A673 (cell line): ENCODE results near the gene CSNK1D. TPM values are rescaled to one million over a fixed set of nuclear protein-coding genes. Genes with fewer than 3 reads are reported as not detected.

Experiments used
- BruUV-seq: library from RNA; stranded (reverse); fragments of 400-500 nt; replicated peaks from 2 replicates; lab custom pipeline; 2021; lab: Mats Ljungman, UMichigan
- CTCF ChIA-PET: fragments of 300-600 bp; sonication (Branson Sonifier 250); formaldehyde crosslinking; loops from one replicate; lab custom pipeline; 2022; ENCODE audit warnings: antibody characterized with exemption; lab: Charles Lee
- POLR2A ChIA-PET: fragments of 300-600 bp; sonication (Branson Sonifier 250); formaldehyde crosslinking; loops from one replicate; lab custom pipeline; 2022; ENCODE audit warnings: antibody characterized with exemption; ENCODE audit not compliant: low non-redundant PET; lab: Charles Lee
- DNase-seq: peaks from one replicate; pipeline ENCODE4 v3.0.0-alpha.2; 2015; ENCODE audit warnings: low spot score
- H3K27ac ChIP-seq: fragments of 200-600 bp; sonication (generic); 2 replicates; pipeline ENCODE4 v1.5.1; 2016; ENCODE audit warnings: mixed run types, low read depth, mild to moderate bottlenecking, mixed read lengths, antibody characterized with exemption, low read length; ENCODE audit not compliant: poor library complexity, severe bottlenecking
- H3K27me3 ChIP-seq: fragments of 200-600 bp; sonication (generic); replicated peaks from 2 replicates; pipeline ENCODE4 v1.6.1; 2017; ENCODE audit warnings: mixed run types, low read depth, mild to moderate bottlenecking, mixed read lengths, antibody characterized with exemption, low read length; ENCODE audit not compliant: insufficient read depth, poor library complexity
- H3K36me3 ChIP-seq: fragments of 200-600 bp; sonication (generic); 2 replicates; pipeline ENCODE4 v1.6.1; 2016; ENCODE audit warnings: mixed run types, mild to moderate bottlenecking, mixed read lengths, antibody characterized with exemption, low read length; ENCODE audit not compliant: insufficient read depth, poor library complexity, severe bottlenecking
- H3K4me1 ChIP-seq: fragments of 200-600 bp; sonication (generic); 2 replicates; pipeline ENCODE4 v1.6.1; 2017; ENCODE audit warnings: mixed run types, mild to moderate bottlenecking, mixed read lengths, antibody characterized with exemption, low read length; ENCODE audit not compliant: insufficient read depth, poor library complexity, severe bottlenecking
- H3K4me3 ChIP-seq: fragments of 200-600 bp; sonication (generic); 2 replicates; pipeline ENCODE4 v1.5.1; 2016; ENCODE audit warnings: low read depth, mixed run types, mild to moderate bottlenecking, mixed read lengths, low read length; ENCODE audit not compliant: poor library complexity, severe bottlenecking
- H3K9me3 ChIP-seq: fragments of 200-600 bp; sonication (generic); 2 replicates; pipeline ENCODE4 v1.6.1; 2016; ENCODE audit warnings: mixed run types, low read depth, mild to moderate bottlenecking, mixed read lengths, antibody characterized with exemption, low read length; ENCODE audit not compliant: poor library complexity, severe bottlenecking
- CTCF ChIP-seq: fragments of 300-800, 200-600 bp; sonication (generic); conservative IDR thresholded peaks from 2 replicates; pipeline ENCODE4 v1.5.1; 2017; ENCODE audit warnings: low read depth, mild to moderate bottlenecking, antibody characterized with exemption, low read length, moderate library complexity, mixed read lengths
- EZH2 ChIP-seq: fragments of 200-600 bp; sonication (generic); IDR thresholded peaks from 2 replicates; pipeline ENCODE4 v1.6.1; 2017; ENCODE audit warnings: borderline replicate concordance, low read depth, mild to moderate bottlenecking, mixed read lengths, antibody characterized with exemption, low read length; ENCODE audit not compliant: poor library complexity, severe bottlenecking
- intact Hi-C: fragments of 100-400 bp; cut with micrococcal nuclease; formaldehyde crosslinking; loops from one replicate; pipeline ENCODE4 v1.10.0; 2022; ENCODE audit not compliant: unreplicated experiment
- total RNA-seq: library from RNA; stranded (reverse); gene quantifications from 2 replicates; pipeline ENCODE4 v1.2.3, GENCODE V29; 2021

The CSNK1D gene
- total RNA-seq, 1 experiment from 2014 or later = 150 TPM

- Histone ChIP-seq H3K27ac (no peak overlapping the region), H3K9me3 (no peaks in the 10 kb centered on the region)
These were observed 68.4 kb downstream of the CSNK1D start for GRCh38 chr17:82204831-82205719.

GRCh38 chr17:82203920-82204319 is 69.6 kb downstream of the CSNK1D start:
- Histone ChIP-seq H3K9me3 (no peaks in the 10 kb centered on the region), H3K27ac (no peak overlapping the region), H3K27me3 (no peaks in the 10 kb centered on the region), H3K36me3 (no peaks in the 10 kb centered on the region), H3K4me3 (no peak overlapping the region), H3K4me1 (peaks cover 9% of the 10 kb centered on the region)
- ChIA-PET CTCF (interaction anchor here (0.6 kb wide), 1 partner anchor 191 kb away, joined by 3 read pairs; no protein-coding TSS in a partner anchor), POLR2A (no interaction called here)
- TF ChIP-seq EZH2 (no peak), CTCF (no peak)
- BruUV-seq = no TSS peak
- DNase-seq = no peak
- intact Hi-C loops = no loop called here

More at GRCh38 chr17:82204831-82205719, 68.4 kb downstream of the CSNK1D start:
- ChIA-PET POLR2A (no interaction called here), CTCF (interaction anchor here (0.9 to 1.0 kb wide), 3 partner anchors 9 to 220 kb away, joined by 3 read pairs; no protein-coding TSS in a partner anchor)
- no peak for TF ChIP-seq CTCF
- no peak for TF ChIP-seq EZH2
- H3K36me3 ChIP-seq = no peaks in the 10 kb centered on the region
- no TSS peak for BruUV-seq
- H3K4me1 ChIP-seq = peaks cover 9% of the 10 kb centered on the region
- no peaks in the 10 kb centered on the region for H3K27me3 ChIP-seq
- DNase-seq = no peak
- intact Hi-C loops = no loop called here
- H3K4me3 ChIP-seq = no peak overlapping the region

- intact Hi-C loops = no loop called here
- TF ChIP-seq EZH2 = no peak
- TF ChIP-seq CTCF = no peak
- Histone ChIP-seq H3K27me3 (no peaks in the 10 kb centered on the region), H3K4me1 (peaks cover 9% of the 10 kb centered on the region), H3K36me3 (peaks cover 2% of the 10 kb centered on the region), H3K27ac (no peak overlapping the region), H3K4me3 (no peak overlapping the region), H3K9me3 (no peaks in the 10 kb centered on the region)
- POLR2A ChIA-PET = no interaction called here
- no peak for DNase-seq
- CTCF ChIA-PET = no interaction called here
- BruUV-seq = no TSS peak
These were observed 70.5 kb downstream of the CSNK1D start for GRCh38 chr17:82202981-82203380.
